ENCODE data around the gene OR6Q1. TPM values are rescaled to one million over a fixed set of nuclear protein-coding genes. Genes with fewer than 3 reads are reported as not detected.

The OR6Q1 gene
- polyA plus RNA-seq, 4 donors, result not detected

GRCh38 chr11:58004664-58005063 is 26.1 kb upstream of the OR6Q1 start:
- 62 to 82% (median 62%) methylated on average over 6 of the region's 6 CpGs for WGBS, 3 donors
- no peak for DNase-seq
- FAIRE-seq, result no peak
- Histone ChIP-seq H3K36me3 (ENCODE audit: control insufficient read depth in 3 of 3, insufficient read depth in 2 of 3, low read depth in 1 of 3, low read length in 3 of 3) (no peaks in the 10 kb centered on the region), H3K4me3 (ENCODE audit: low read depth in 1 of 3, low read length in 3 of 3) (no peak overlapping the region), H3K4me1 (ENCODE audit: control insufficient read depth in 3 of 3, insufficient read depth in 2 of 3, low read depth in 1 of 3, low read length in 2 of 3) (no peaks in the 10 kb centered on the region), H3K27ac (ENCODE audit: low read depth in 1 of 3, low read length in 2 of 3) (no peak overlapping the region), H3K27me3 (ENCODE audit: control insufficient read depth in 3 of 3, insufficient read depth in 3 of 3, low read length in 3 of 3) (no peaks in the 10 kb centered on the region), H3K9me3 (ENCODE audit: control insufficient read depth in 2 of 2, insufficient read depth in 1 of 2, low read depth in 1 of 2, low read length in 1 of 2) (peaks cover 0 to 5% of the 10 kb centered on the region in 2 donors)

GRCh38 chr11:58006940-58007339 is 23.8 kb upstream of the OR6Q1 start:
- FAIRE-seq (no peak), DNase-seq (no peak)
- no peaks in the 10 kb centered on the region for H3K4me1 ChIP-seq (ENCODE audit: control insufficient read depth in 3 of 3, insufficient read depth in 2 of 3, low read depth in 1 of 3, low read length in 2 of 3)
- no peaks in the 10 kb centered on the region for H3K9me3 ChIP-seq (ENCODE audit: control insufficient read depth in 2 of 2, insufficient read depth in 1 of 2, low read depth in 1 of 2, low read length in 1 of 2)
- no peaks in the 10 kb centered on the region for H3K36me3 ChIP-seq (ENCODE audit: control insufficient read depth in 3 of 3, insufficient read depth in 2 of 3, low read depth in 1 of 3, low read length in 3 of 3)
- 72 to 78% (median 73%) methylated on average over 2 of the region's 2 CpGs for WGBS, 3 donors
- no peak overlapping the region for H3K27ac ChIP-seq (ENCODE audit: low read depth in 1 of 3, low read length in 2 of 3)
- H3K27me3 ChIP-seq (ENCODE audit: control insufficient read depth in 3 of 3, insufficient read depth in 3 of 3, low read length in 3 of 3), result no peaks in the 10 kb centered on the region
- H3K4me3 ChIP-seq (ENCODE audit: low read depth in 1 of 3, low read length in 3 of 3), result no peak overlapping the region

- Histone ChIP-seq H3K4me1 (ENCODE audit: control insufficient read depth in 3 of 3, insufficient read depth in 2 of 3, low read depth in 1 of 3, low read length in 2 of 3) (no peaks in the 10 kb centered on the region), H3K36me3 (ENCODE audit: control insufficient read depth in 3 of 3, insufficient read depth in 2 of 3, low read depth in 1 of 3, low read length in 3 of 3) (no peaks in the 10 kb centered on the region), H3K27me3 (ENCODE audit: control insufficient read depth in 3 of 3, insufficient read depth in 3 of 3, low read length in 3 of 3) (no peaks in the 10 kb centered on the region), H3K4me3 (ENCODE audit: low read depth in 1 of 3, low read length in 3 of 3) (no peak overlapping the region), H3K9me3 (ENCODE audit: control insufficient read depth in 2 of 2, insufficient read depth in 1 of 2, low read depth in 1 of 2, low read length in 1 of 2) (no peaks in the 10 kb centered on the region), H3K27ac (ENCODE audit: low read depth in 1 of 3, low read length in 2 of 3) (no peak overlapping the region)
- WGBS, 3 donors, result 58 to 63% (median 59%) methylated on average over 6 of the region's 6 CpGs
- DNase-seq, result no peak
- FAIRE-seq, result no peak
Observed at GRCh38 chr11:58011771-58012170, 19.0 kb upstream of the OR6Q1 start.

- DNase-seq, result peak in 1 of 2 donors; percentile 30
- Histone ChIP-seq H3K27ac (ENCODE audit: low read depth in 1 of 3, low read length in 2 of 3) (peak within 1 kb of the TSS in 1 of 3 donors; percentile 72), H3K9me3 (ENCODE audit: control insufficient read depth in 2 of 2, insufficient read depth in 1 of 2, low read depth in 1 of 2, low read length in 1 of 2) (no peaks in the 10 kb centered on the region), H3K4me3 (ENCODE audit: low read depth in 1 of 3, low read length in 3 of 3) (no peak within 1 kb of the TSS), H3K27me3 (ENCODE audit: control insufficient read depth in 3 of 3, insufficient read depth in 3 of 3, low read length in 3 of 3) (no peaks in the 10 kb centered on the region), H3K4me1 (ENCODE audit: control insufficient read depth in 3 of 3, insufficient read depth in 2 of 3, low read depth in 1 of 3, low read length in 2 of 3) (peaks cover 0 to 2% (median 0%) of the 10 kb centered on the region in 3 donors), H3K36me3 (ENCODE audit: control insufficient read depth in 3 of 3, insufficient read depth in 2 of 3, low read depth in 1 of 3, low read length in 3 of 3) (no peaks in the 10 kb centered on the region)
- 32 to 37% (median 35%) methylated on average over 5 of the region's 5 CpGs for WGBS, 3 donors
- FAIRE-seq, result no peak
Observed at GRCh38 chr11:58023435-58023931, 7.3 kb upstream of the OR6Q1 start, which contains the start of gene OR9Q1. Gene OR9Q1 (plus strand): TSS chr11:58023881. CDS start chr11:58179445, 155,564 bp downstream.

- H3K4me3 ChIP-seq (ENCODE audit: low read depth in 1 of 3, low read length in 3 of 3), result no peak overlapping the region
- DNase-seq (peak; percentile 14 to 58), FAIRE-seq (no peak)
- H3K4me1 ChIP-seq (ENCODE audit: control insufficient read depth in 3 of 3, insufficient read depth in 2 of 3, low read depth in 1 of 3, low read length in 2 of 3), result peaks cover 2 to 4% (median 3%) of the 10 kb centered on the region in 3 donors
- H3K27me3 ChIP-seq (ENCODE audit: control insufficient read depth in 3 of 3, insufficient read depth in 3 of 3, low read length in 3 of 3), result no peaks in the 10 kb centered on the region
- H3K27ac ChIP-seq (ENCODE audit: low read depth in 1 of 3, low read length in 2 of 3), result peak overlapping the region in 1 of 3 donors; percentile 10
- 7 to 23% (median 13%) methylated on average over 8 of the region's 8 CpGs for WGBS, 3 donors
- H3K9me3 ChIP-seq (ENCODE audit: control insufficient read depth in 2 of 2, insufficient read depth in 1 of 2, low read depth in 1 of 2, low read length in 1 of 2), result no peaks in the 10 kb centered on the region
- no peaks in the 10 kb centered on the region for H3K36me3 ChIP-seq (ENCODE audit: control insufficient read depth in 3 of 3, insufficient read depth in 2 of 3, low read depth in 1 of 3, low read length in 3 of 3)
Observed at GRCh38 chr11:58024601-58025091, 6.1 kb upstream of the OR6Q1 start.

GRCh38 chr11:58027341-58027740 is 3.4 kb upstream of the OR6Q1 start:
- Histone ChIP-seq H3K4me3 (ENCODE audit: low read depth in 1 of 3, low read length in 3 of 3) (no peak overlapping the region), H3K4me1 (ENCODE audit: control insufficient read depth in 3 of 3, insufficient read depth in 2 of 3, low read depth in 1 of 3, low read length in 2 of 3) (peaks cover 2 to 4% (median 3%) of the 10 kb centered on the region in 3 donors), H3K36me3 (ENCODE audit: control insufficient read depth in 3 of 3, insufficient read depth in 2 of 3, low read depth in 1 of 3, low read length in 3 of 3) (no peaks in the 10 kb centered on the region), H3K27ac (ENCODE audit: low read depth in 1 of 3, low read length in 2 of 3) (no peak overlapping the region), H3K27me3 (ENCODE audit: control insufficient read depth in 3 of 3, insufficient read depth in 3 of 3, low read length in 3 of 3) (no peaks in the 10 kb centered on the region), H3K9me3 (ENCODE audit: control insufficient read depth in 2 of 2, insufficient read depth in 1 of 2, low read depth in 1 of 2, low read length in 1 of 2) (peaks cover 0 to 4% of the 10 kb centered on the region in 2 donors)
- DNase-seq (no peak), FAIRE-seq (no peak)
- WGBS, 3 donors, result 65 to 70% (median 66%) methylated on average over 4 of the region's 4 CpGs

GRCh38 chr11:58028687-58029411 is 1.9 kb upstream of the OR6Q1 start:
- Histone ChIP-seq H3K9me3 (ENCODE audit: control insufficient read depth in 2 of 2, insufficient read depth in 1 of 2, low read depth in 1 of 2, low read length in 1 of 2) (peaks cover 0 to 4% of the 10 kb centered on the region in 2 donors), H3K4me3 (ENCODE audit: low read depth in 1 of 3, low read length in 3 of 3) (no peak overlapping the region), H3K4me1 (ENCODE audit: control insufficient read depth in 3 of 3, insufficient read depth in 2 of 3, low read depth in 1 of 3, low read length in 2 of 3) (peaks cover 2 to 4% (median 3%) of the 10 kb centered on the region in 3 donors), H3K36me3 (ENCODE audit: control insufficient read depth in 3 of 3, insufficient read depth in 2 of 3, low read depth in 1 of 3, low read length in 3 of 3) (no peaks in the 10 kb centered on the region), H3K27me3 (ENCODE audit: control insufficient read depth in 3 of 3, insufficient read depth in 3 of 3, low read length in 3 of 3) (no peaks in the 10 kb centered on the region), H3K27ac (ENCODE audit: low read depth in 1 of 3, low read length in 2 of 3) (peak overlapping the region in 1 of 3 donors; percentile 36)
- 38 to 47% (median 42%) methylated on average over 6 of the region's 6 CpGs for WGBS, 3 donors
- peak; percentile 5 to 6 for DNase-seq
- FAIRE-seq, result no peak

- DNase-seq (no peak), FAIRE-seq (no peak)
- WGBS, 3 donors, result 82 to 89% (median 88%) methylated on average over 2 of the region's 2 CpGs
- no peak overlapping the region for H3K27ac ChIP-seq (ENCODE audit: low read depth in 1 of 3, low read length in 2 of 3)
- H3K9me3 ChIP-seq (ENCODE audit: control insufficient read depth in 2 of 2, insufficient read depth in 1 of 2, low read depth in 1 of 2, low read length in 1 of 2), result peaks cover 0 to 4% of the 10 kb centered on the region in 2 donors
- no peak overlapping the region for H3K4me3 ChIP-seq (ENCODE audit: low read depth in 1 of 3, low read length in 3 of 3)
- H3K36me3 ChIP-seq (ENCODE audit: control insufficient read depth in 3 of 3, insufficient read depth in 2 of 3, low read depth in 1 of 3, low read length in 3 of 3), result no peaks in the 10 kb centered on the region
- no peaks in the 10 kb centered on the region for H3K27me3 ChIP-seq (ENCODE audit: control insufficient read depth in 3 of 3, insufficient read depth in 3 of 3, low read length in 3 of 3)
- no peaks in the 10 kb centered on the region for H3K4me1 ChIP-seq (ENCODE audit: control insufficient read depth in 3 of 3, insufficient read depth in 2 of 3, low read depth in 1 of 3, low read length in 2 of 3)
Observed at GRCh38 chr11:58034471-58034870, 3.7 kb downstream of the OR6Q1 start.
